ENCODE results near the gene SLC27A3.

The SLC27A3 gene

DNA sequence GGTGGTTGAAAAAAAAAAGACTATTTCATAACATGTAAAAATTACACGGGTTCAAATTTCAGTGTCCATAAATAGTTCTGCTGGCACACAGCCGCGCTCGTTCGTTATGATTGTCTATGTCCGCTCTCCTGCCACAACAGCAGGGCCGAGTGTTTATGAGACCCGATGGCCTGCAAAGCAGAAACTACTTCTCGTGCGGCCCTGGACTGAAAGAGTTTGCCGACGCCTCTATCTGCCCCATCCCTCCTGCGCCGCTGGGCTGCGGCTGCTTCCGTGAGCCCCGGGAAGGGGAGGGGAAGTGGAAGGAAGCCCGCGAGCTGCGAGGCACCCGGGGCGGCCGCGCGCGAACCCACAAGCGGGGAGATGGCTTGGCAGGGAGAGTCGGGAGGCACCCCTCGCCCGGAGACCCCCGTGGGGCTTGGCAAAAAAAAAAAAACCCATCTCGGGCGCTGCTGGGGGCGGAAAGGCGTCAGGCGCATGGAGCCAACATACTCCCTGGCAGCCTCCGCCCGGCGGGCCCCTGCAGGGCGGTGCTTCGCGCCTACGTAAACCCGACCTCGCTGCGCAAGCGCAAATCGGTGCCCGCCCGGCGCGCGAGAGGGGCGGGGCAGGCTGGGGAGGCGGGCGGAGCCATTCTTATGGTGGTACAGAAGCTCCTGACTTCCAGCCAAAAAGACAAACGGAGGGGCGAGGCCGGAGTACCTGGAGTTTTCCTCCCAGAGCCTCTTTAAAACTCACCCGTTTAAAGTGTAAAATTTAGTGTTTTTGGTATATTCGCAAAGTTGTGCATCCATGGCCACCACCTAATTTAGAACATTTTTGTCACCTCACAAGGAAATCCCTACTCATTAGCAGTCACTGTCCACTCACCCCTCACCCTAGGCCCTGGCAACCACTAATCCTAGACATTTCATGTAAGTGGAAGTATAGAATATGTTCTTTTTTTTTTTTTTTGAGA is 8.3 kb downstream of the SLC27A3 start:
- DNase-seq, result peak; percentile 32

DNA sequence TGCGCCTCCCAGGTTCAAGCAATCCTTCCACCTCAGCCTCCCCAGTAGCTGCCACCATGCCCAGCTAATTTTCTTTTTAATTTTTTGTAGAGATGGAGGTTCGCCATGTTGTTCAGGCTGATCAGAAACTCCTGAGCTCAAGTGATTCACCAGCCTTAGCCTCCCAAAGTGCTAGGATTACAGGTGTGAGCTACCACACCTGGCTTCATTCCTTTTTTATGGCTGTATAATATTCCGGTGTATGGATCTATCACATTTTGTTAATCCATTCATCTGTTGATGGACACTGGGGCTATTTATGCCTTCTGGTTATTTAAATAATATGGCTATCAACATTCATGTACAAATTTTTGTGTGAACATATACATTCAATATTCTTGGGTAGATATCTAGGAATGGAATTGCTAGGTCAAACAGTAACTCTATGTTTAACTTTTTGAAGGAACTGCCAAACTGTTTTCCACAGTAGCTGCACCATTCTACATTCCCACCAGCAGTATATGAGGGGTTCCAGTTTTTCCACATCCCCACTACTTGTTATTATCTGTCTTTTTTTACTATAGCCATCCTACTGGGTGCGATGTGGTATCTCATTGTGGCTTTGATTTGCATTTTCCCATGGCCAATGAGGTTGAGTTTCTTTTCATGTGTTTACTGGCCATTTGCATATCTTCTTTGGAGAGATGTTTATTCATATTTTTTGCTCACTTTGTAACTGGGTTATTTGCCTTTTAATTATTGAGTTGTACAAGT is 11.0 kb downstream of the SLC27A3 start:
- no peak for DNase-seq

DNA sequence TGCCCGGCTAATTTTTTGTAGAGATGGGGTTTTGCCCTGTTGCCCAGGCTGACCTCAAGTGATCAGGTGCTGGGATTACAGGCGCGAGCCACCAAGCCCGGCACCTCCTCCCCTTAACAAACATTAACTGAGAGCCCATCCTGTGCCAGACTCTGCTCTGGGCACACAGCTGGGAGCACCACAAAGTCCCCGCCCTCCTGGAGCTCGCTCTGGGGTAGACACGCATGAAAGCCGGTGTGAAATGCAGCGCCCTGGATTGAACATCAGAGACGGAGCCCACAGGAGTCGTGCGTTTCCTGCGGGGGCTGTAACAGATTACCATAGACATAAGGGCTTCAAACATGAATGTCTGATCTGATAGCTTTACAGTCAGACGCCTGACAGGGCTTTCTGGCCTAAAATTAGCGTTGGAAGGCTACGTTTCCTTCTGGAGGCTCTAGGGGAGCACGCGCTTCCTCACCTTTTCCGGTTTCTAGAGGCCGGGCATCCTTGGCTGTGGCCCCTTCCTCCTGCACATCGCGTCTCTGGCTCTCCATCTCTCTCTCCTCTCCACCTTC is 14.3 kb downstream of the SLC27A3 start:
- DNase-seq, result no peak

DNA sequence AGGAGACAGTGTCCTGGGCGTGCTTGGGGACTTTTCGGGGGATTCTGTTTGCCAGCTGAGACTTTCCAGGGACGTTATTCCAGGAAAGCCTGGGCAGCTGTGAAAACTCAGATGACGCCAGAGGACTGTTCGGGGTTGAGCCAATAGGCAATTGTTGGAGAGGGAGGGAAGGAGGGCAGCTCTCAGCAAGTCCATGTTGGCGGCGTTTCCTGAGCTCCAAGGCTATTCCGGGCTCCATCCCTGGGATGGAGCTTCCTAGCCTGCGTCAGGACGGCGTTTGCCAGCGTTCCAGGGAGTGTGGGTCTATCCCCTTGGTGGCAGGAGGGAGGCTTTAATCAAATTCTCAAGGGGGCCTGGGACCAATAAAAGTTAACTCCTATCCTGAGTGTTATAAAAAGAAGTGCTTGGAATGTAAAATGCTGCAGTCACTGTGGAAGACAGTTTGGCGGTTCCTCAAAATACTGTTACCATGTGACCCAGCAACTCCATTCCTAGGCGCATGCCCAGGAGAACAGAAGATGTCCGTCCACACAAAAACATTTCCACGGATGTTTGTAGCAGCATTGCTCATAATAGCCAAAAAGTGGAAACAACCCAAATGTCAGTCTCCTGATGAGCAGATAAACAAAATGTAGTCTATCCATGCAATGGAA is 15.2 kb downstream of the SLC27A3 start:
- peak; percentile 26 for DNase-seq

DNA sequence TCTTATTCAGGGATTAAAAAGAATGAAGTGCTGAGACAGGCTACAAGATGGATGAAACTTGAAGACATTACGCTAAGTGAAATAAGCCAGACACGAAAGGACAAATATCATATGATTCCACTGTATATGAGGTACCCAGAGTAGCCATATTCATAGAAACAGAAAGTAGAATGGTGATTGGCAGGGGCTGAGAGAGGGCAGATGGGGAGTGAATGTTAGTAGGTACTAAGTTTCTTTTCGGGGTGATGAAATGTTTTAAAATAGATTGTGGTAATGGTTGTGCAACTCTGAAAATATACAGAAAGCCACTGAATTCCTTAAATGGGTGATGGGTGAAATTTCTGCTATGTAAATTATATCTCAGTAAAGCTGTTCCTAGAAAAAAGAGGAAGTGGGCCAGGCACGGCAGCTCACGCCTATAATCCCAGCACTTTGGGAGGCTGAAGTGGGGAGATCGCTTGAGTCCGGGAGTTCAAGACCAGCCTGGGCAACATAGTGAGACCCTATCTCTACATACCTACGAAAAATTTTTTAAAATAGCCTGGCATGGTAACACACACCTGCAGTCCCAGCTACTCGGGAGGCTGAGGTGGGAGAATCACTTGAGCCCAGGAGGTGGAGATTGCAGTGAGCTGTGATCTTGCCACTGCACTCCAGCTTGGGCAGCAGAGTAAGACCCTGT is 15.9 kb downstream of the SLC27A3 start:
- DNase-seq, result peak; percentile 100

DNA sequence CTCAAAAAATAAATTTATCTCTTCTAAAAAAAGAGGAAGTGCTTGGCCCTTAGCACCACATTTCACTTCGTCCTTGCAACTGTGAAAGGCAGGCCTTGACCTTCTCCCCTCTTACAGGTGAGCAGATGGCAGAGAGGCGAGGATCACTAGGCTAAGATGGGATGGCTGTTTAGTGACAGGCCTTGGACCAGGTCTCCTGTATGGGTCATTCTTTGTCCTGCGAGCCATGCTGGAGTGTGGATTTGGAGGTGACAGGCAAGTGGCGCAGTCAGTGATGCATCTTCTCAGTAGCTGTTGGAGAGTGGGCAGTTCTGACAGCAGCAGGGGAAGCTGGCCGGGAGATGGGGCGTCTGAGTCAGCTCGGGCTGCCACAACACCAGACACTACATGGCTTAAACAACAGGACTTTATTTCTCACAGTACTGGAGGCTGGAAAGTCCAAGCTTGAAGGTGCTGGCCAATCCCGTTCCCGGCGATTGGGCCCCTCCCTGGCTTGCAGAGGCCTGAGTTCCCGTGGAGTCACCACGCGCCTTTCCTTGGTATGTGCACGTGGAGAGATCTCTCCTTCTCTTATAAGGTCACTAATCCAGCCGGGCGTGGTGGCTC is 16.5 kb downstream of the SLC27A3 start:
- DNase-seq, result no peak

DNA sequence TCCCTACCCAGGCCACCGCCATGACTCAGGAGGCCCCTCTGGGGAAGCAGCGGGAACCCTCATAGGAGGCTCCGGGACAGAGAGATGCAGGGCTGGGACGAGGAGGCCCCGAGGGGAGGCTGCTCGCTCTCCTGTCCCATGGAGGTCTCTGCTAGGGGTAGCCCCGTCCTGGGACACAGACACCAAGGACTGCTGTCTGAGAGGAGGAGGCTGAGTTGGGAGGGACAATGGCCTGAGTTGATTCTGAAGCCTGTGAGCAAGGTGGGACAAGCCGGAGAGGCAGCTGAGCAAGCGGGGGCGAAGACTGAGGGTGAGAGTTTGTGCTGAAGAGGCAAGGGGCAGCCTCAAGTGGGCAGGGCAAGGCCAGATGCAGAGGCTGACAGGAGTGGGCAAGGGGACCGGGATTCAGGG is 17.4 kb downstream of the SLC27A3 start:
- DNase-seq, result no peak

DNA sequence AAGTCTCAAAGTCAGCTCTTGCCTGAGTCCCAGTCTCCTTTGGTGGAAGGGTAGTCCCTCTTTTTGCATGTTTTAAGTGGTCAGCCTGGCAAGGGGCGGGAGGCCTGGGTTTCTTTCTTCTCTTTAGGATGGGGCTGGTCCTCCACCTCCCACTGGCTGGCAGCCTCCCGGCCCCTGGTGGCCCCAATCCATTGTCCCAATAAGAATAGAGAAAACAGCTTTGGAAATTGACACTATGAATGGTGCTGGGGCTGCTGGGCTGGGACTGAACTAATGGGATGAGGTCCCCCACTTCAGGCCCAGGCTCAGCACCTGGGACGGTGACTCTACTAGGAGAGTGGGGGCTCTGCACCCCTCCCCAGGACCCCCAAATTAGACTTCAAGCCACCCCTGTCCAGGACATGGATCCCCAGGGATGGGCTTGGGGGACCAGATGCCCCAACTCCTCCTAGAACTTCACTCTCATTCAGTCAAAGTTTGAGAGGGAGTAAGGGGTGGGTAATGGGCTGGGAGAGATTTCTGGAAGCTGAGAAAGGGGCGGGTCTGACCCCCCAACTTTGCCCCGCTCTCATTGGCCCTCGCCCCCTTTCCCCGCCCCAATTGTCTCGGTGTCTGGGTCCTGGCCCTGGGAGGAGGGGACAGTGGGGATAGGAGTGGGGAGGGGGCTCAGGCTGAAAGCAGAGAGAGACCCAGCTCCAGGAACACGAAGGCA is 18.2 kb downstream of the SLC27A3 start:
- no peak for DNase-seq

DNA sequence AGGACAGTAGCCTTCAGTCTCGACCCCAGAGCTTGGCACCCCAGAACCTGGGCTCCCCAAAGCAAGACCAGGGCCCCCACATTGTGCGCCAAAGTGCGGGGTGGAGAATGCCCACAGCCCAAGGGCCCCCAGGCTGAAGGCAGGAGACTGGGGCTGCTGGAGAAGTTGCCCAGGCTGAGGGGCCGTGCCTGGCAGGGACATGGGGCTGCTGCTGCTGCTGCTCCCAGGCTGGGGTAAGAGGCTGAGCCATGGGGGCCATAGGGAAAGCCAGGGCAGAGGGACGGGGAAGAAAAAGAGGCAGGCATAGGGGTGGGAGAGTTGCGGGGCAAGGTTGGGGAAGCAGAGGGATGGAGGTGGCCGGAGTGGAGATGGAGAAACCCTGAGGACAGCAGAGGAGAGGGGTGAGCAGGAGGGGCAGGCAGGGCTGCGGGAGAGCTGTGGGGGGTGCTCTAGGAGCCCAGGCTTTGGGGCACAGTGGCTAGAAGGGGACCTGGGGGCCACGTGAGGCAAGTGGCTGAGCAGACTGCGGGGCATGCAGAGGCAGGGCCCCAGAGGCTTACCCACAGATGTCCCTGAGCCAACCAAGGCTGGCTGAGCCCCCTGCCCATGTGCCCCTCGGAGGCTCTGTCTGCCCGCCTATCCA is 18.9 kb downstream of the SLC27A3 start:
- no peak for DNase-seq

DNA sequence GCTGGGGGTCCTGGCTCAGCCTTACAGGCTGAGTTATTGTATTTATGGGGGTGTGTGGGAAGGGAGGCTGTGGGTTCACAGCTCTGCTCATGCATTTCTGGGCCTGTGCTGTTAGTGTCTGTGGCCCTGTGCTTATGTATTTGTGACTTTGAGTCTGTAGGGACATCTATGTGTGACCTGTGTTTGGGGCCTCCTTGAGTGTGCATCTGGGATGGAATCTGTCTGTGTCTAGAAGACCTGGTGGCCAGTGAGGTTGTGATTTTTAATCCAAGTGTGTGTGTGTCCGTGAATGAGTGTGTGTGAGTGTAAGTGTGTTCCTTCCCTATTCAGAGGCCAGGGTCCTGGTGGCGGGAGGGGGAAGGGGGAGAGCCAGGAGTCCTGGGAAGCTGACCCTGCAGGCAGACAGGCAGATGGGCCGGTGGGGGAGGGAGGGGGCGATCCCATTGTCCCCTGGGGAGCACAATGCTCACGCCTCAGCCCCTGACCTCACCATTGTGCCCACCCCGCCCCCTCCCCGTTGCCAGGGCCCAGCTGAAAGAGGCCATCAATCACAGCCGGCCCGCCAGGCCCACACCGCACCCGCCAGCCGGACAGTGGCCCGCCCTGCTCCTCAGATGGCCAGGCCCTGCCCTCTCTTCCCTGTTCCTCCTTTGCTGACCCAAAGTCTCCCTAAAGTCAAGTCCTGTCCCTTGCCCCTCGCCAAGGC is 19.6 kb downstream of the SLC27A3 start:
- no peak for DNase-seq

DNA sequence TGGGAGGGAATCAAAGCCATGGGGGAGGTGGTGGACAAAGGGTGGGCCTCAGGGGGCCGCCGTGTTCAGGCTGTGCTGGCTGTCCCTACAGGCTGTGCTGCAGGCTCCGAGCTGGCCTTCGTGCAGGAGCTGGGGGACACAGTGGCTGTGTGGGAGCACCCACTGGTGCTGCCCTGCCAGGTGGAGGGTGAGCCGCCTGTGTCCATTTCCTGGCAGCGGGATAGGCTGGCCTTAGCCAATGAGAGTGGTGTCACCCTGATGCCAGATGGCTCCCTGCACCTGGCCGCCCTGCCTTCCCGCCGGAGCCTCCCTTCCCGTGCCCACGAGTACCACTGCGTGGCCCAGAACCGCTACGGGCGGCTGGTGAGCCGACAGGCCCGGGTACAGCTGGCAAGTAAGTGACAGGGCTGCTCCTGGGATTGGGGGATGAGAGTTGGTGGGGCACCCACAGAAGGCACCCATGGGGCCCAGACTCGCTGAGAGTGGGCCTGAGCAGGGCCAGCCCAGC is 20.2 kb downstream of the SLC27A3 start:
- DNase-seq, result no peak

DNA sequence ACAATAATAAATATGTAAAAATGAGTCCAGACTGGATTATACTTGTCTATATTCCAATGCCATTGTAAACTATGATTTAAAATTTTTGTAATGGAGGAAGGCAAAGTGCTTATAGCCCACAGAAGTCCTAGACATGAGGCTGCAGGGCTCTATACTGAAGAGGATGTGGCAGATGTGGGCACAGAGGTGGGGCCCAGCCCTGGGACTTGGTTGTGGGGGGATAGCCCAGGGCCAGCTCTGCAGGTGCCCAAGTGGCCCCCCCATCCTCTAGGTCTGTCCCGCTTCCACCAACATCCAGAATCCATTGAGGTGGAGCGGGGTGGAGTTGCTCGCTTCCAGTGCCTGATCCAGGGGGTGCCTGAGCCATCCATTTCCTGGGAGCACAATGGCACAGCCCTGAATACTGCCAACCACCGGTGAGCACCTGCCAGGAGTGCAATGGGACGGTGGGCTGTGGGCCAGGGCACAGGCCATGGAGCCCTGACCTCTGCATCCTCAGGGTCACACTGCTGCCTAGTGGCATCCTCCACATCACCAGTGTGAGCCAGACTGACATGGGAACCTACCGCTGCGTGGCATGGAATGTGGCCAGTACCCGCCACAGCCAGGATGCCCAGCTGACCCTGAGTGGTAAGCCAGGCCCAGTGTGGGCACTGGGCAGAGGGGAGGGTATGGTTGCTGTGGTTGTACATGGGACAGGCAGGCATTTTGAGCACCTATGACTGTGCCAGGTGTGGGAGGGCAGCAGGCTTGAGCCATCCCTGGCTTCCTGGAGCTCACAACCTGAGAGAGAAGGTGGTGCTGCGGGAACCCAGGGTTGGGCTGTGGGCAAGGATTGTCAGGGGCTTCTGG is 21.0 kb downstream of the SLC27A3 start:
- no peak for DNase-seq

DNA sequence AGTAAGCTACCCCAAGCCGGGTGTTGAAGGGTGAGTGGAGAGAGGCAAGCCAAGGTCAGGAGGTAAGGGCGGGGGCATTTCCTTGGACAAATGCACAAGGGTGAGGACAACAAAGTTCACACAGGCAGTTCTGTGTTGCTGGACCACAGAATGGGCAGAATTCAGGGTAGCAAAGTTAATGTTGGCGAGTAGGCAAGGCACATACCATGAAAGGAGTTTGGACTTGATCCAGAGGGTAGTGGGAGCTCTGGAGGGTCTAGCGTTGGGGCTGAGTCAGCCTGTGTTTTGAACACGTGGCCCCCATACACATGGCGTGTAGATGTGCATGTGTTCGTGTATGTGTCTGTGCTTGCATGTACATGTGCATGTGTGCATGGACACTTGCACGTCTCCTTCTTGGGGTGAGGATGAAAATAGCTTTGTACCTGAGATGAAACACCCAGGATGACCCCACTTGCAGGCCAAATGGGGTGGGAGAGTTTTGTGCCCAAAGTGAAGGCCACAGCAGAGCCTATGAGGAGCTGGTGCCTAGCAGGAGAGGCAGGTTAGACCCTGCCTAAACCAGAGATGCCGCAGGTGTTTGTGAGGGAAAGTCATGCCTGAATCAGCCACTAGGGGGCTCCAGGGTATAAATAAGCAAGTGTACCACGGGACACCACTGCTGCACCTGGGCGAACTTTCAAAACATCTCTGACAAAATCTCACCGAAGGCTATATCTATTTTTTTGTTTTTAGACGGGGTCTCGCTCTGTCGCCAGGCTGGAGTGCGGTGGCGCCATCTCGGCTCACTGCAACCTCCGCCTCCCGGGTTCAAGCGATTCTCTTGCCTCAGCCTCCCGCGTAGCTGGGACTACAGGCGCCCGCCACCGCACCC is 21.8 kb downstream of the SLC27A3 start:
- DNase-seq, result no peak

DNA sequence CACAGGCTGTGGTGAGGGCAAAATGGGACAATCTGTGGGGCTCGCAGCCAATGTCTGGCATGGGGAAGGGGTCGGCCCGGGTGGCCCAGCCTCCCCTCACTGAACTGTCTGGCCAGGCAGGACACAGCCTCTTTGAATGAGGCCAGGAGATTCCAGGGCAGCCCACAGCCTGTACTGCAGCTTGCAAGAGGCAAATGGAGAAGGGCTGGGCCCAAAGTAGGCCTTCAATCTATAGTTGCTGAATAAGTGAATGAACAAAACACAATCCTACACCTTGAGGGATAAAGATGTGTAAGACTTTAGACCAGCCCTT is 23.2 kb downstream of the SLC27A3 start:
- no peak for DNase-seq

DNA sequence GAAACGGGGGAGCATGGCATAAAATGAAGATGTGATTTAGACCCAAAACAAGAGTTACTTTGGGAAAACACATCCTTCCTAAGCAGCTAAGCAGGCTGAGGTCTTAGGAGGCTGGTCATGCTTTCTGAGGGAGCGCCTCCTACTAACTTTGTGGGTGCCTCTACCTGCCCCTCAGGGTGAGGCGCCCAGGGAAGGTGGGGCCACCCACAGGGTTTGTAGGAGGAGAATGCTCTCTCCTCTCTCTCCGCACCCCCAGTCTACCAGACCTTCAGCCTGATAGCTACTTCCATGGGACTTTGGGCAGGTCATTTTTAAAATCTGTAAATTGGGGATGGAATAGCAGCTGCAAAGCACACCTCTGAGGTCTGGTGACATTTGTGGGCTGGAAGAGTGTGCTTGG is 23.8 kb downstream of the SLC27A3 start:
- no peak for DNase-seq

DNA sequence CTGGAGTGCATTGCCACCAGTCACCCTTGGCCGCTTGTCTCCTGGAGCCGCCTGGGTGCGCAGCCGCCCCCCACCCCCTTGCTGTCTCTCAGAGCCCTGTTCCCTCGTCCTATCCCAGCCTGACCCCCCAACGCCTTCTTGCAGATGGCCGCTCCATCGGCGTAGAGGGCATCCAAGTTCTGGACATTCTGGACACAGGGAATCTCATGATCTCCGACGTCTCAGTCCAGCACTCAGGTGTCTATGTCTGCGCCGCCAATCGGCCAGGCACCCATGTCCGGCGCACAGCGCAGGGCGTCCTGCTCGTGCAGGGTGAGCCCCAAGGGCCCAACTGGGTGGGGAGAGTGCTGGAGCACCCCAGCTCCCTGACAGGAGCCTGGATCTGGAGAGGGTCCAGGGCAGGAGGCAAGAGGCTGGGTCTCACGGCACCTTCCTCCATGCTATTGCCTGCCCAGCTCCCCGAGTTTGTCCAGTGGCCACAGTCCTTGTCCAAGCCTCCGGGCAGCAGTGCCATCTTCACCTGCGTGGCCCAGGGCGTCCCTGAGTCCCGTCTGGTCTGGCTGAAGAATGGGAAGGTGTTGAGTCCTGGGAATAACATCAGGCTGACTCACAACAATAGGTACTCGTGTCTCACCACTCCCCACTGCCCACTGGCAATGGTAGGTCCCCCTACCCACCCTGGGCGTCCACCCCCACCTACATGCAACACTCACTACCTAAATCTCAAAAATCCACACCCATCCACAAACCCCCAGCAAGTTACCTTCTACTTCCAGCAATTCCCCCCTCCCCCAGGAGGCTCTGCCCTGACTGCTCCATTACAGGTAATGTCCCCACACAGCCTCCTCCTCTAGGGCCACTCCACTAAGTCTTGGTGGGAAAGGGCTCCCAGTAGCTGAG is 24.6 kb downstream of the SLC27A3 start:
- no peak for DNase-seq

DNA sequence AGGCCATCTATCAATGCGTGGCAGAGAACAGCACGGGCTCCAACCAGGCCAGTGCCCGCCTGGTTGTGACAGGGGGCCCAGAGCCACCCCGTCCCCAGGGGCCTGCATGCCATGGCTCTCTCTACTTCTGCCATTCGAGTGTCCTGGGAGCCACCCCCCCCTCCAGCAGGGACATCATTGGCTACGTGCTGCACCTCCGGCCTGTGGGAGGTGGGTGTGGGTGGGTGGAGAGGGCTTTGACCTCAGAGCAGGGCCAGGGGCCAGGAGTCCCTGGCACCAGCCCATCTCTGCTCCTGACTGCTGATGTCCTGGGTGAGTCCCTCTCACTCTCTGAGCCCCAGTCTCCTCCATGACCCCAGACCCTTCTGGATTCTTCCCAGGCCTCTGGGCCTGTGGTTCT is 25.3 kb downstream of the SLC27A3 start:
- DNase-seq, result no peak

Measured in SIG-M5 (cell line).